Stimulated activated CD8-positive, alpha-beta memory T cell treated with anti-CD3 and anti-CD28 coated beads, Interleukin-7, amount 100 ng/mL, for 1 hour (primary cell): ENCODE measurements around the gene DRAM1.

ENCODE experiments used
- DNase-seq, 2 donors: peaks; one replicate each; pipeline ENCODE4 v3.0.0-alpha.2; 2020; ENCODE audit warnings: low read depth in 2 of 2

The DRAM1 gene

DNA sequence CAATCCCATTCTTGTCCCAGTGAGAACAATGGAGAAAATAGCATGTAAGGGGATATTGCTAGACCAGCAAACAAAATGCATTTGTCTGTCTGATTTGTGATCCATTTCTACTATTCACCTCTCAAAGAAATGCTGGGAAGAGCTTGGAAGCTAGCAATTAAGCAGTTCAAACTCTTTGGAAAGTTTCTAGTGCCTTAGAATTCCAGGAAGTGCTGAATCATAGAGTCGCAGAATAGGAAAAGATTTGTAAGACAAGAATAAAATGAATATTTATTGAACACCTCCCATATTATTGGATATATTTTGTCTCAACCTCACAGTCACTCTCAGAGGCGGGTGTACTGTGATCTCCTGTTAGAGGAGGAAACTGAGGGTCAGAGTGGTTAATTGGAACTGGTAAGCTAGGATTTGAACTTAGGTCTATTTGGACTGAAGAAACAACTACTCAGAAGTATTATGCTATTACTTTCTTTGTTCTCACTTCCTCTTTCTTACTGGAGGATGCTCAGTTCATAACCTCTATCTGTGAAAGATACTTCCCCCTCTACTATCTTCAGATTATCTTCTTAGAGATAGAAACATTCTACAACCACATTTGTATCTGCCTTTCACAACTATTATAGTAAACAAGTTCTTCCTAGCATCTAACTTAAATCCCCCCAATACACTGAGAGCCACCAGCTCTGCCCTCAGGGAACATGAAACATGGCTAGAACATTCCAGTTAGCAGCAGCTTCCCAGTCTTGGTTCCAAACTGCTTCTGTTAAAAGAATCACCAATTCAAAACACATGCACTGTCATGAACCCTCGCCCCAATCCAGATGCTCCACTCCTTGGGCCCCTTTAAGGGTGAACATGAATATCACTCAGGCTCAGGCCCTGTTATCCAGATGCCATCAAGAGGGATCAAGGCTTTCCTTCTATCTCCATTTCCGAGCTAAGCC, 64.2 kb downstream of the DRAM1 start:
- DNase-seq, result no peak

- DNase-seq, result no peak
These were observed 64.8 kb downstream of the DRAM1 start for GRCh38 chr12:101942250-101942605.

DNA sequence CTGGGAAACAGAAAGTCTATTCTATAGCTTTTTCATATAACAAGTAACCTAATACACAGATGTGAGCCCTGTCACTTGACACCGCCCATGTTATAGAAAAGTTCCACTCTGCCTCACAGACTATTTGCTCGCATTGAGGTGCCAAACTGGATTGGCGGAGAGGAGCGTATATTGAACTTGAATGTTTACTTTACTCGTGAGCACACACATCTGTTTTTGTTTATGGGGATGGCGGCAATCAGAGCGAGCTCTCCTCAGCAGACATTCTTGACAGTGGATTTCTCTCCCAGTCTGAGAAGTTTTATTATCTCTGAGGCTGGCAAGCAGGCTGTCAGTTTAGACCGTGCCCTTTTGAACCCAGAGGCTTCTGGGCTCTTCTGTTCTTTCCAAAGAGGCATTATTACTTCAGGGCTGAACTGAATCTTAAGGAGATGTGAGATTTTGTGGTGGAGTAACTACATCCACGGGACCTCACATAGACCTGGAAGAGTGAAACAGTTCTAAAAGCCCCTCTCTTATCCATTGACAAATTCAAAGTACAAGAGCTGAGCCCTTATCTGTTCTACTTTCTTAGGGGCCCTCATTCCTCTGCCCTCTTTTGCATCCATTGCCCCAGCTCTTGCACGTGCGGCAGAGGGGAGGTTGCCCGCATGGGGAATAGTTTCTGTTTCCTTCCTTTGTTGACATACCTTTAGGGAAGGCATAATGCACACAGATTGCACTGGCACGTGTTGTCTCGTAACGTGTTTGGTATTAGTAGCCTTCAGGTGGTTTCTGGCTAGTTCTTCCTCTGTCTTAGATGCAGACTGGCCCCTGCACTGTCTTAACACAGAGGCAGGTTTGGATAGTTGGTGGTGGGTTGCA, 68.2 kb downstream of the DRAM1 start:
- no peak for DNase-seq

GRCh38 chr12:101946233-101946611, 68.8 kb downstream of the DRAM1 start:
- DNase-seq, result no peak

DNA sequence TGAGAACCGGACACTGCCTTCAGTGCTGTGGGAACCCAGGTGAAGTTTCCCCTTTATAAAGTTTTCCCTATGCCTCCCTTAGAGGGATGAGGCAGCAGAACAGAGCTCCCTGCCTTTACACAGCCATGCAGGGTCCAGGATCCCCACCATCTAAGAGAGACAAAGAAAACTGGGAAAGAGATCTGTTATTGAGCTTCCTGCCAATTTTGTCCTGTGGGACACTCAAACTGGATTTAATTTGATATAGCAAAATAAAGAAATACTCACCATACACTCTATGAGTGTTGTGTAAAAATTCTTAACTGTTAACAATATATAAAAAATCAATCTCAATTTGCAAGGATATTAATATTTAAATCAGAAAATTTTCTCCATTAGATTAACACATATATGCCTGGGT, 69.9 kb downstream of the DRAM1 start:
- DNase-seq, result no peak

- no peak for DNase-seq
These were observed 71.0 kb downstream of the DRAM1 start for GRCh38 chr12:101948365-101948764.

DNA sequence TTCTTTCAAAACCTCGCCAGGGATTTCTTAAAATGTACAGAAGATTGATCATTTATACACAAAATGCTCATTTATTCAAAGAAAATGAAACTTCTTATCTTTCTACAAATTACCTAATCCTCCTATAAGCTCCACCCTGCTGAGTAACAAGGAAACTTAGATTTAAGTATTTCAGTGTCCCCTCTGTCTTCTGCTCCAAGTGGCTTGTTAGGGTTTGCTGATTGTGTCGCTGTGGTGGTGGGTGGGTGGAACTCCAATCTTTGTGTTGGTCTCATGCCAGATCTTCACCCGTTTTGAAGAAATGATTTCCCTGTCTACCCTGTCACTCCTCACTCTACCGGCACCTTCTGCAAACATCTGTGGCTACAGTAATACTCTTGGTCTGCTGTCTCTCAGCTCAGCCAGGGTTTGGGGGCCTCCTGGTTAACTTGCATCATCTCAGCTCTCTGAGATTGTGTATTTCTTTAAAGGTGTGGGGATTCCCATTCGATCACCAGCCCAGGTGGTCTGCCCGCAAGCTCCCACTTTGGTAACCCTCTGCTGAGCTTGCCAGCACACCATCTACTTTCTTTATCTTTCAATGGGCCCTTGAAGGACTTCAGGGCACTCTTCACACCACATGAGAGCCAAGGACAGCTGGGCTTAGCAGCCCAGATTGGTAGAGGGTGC, 73.8 kb downstream of the DRAM1 start:
- DNase-seq, result no peak

- DNase-seq, result no peak
These were observed 76.7 kb downstream of the DRAM1 start for GRCh38 chr12:101954113-101954512.

DNA sequence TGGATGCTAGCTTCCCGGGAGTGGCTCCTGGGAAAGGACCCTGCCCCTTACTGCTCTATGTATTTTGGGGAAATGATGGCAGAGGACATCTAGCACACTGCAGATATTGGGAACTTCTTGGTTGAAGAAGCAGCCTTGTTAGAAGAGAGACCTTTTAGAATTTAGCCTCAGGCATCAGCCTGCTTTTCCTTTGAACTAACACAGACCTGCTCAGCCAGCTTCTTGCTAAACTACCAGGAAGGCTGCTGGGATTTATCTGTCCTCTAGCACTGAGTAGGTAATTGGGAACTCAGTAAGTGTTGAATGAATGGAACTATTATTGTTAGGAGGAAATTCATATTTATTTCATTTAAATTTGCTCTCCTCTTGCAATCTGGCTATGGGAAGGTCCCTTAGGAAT, 77.3 kb downstream of the DRAM1 start:
- no peak for DNase-seq

GRCh38 chr12:101957252-101957959, 80.0 kb downstream of the DRAM1 start:
- DNase-seq, result no peak

- DNase-seq, result no peak
These were observed 82.2 kb downstream of the DRAM1 start for GRCh38 chr12:101959607-101960006.

- no peak for DNase-seq
These were observed 85.1 kb downstream of the DRAM1 start for GRCh38 chr12:101962486-101962885.

GRCh38 chr12:101963697-101964096, 86.3 kb downstream of the DRAM1 start:
- no peak for DNase-seq

- no peak for DNase-seq
These were observed 89.1 kb downstream of the DRAM1 start for GRCh38 chr12:101966496-101966895.

DNA sequence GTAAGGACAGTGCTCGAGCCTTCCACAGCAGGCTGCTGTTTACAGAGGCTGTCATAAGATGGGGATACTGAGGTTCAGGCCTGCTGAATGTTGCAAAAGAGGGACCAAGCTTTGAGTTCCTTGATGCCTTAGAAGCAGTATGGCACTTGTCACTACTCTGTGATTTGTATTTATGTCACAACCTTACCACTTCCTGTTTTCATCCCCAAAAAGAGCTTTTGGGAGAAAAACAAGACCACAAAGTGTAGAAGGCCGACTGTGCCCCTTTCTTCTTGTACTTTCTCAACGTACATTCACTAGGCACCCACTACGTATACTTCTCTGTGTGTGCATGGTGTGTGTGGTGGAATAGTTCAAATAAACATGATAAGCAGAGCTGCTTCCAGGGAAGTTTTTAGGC, 90.1 kb downstream of the DRAM1 start:
- DNase-seq, result no peak

GRCh38 chr12:101968770-101969169, 91.4 kb downstream of the DRAM1 start:
- no peak for DNase-seq
